ENCODE data around the gene FAM234A.

GRCh38 chr16:314795-315299, 80.2 kb downstream of the FAM234A start:
- TF ChIP-seq MAX (IDR thresholded peaks at IDR 0.05; ENCODE audit: insufficient read depth, insufficient read length): no peak
- TF ChIP-seq FOS (IDR thresholded peaks at IDR 0.05; ENCODE audit: borderline replicate concordance, insufficient read depth, low read length): no peak
- TF ChIP-seq CTCF (IDR thresholded peaks at IDR 0.05; ENCODE audit: extremely low read depth in 1 of 2, insufficient read depth in 1 of 2, low read depth in 1 of 2, low read length in 2 of 2): no peak
- TF ChIP-seq POLR2A (IDR thresholded peaks at IDR 0.05; ENCODE audit: low read depth, low read length): no peak
- no peak for TF ChIP-seq POLR2AphosphoS5 (IDR thresholded peaks at IDR 0.05; ENCODE audit: insufficient read depth, low read depth, low read length)
- TF ChIP-seq EZH2 (IDR thresholded peaks at IDR 0.05; ENCODE audit: borderline replicate concordance, low read depth, low read length, severe bottlenecking): no peak

All from endothelial cell of umbilical vein (primary cell).